Ectodermal cell (in vitro differentiated cells): ENCODE data around the gene CTSH.

Experiments used
- H3K27ac ChIP-seq: 2 replicates; pipeline ENCODE4 v1.7.0; 2013; ENCODE audit warnings: mild to moderate bottlenecking, low read depth, low read length; ENCODE audit not compliant: insufficient read depth, poor library complexity, severe bottlenecking
- H3K27me3 ChIP-seq: 2 replicates; pipeline ENCODE4 v1.7.0; 2013; ENCODE audit warnings: mild to moderate bottlenecking, low read length; ENCODE audit not compliant: insufficient read depth, control insufficient read depth, poor library complexity, severe bottlenecking
- H3K36me3 ChIP-seq: one replicate; pipeline ENCODE4 v1.7.0; 2013; ENCODE audit warnings: low read length; ENCODE audit not compliant: control insufficient read depth, insufficient read depth
- H3K4me1 ChIP-seq: one replicate; pipeline ENCODE4 v1.7.0; 2013; ENCODE audit warnings: low read length; ENCODE audit not compliant: control insufficient read depth, insufficient read depth
- H3K4me3 ChIP-seq: 2 replicates; pipeline ENCODE4 v1.7.0; 2013; ENCODE audit warnings: low read depth, low read length, control low read depth; ENCODE audit not compliant: insufficient read depth
- H3K9me3 ChIP-seq: 2 replicates; pipeline ENCODE4 v1.7.0; 2013; ENCODE audit warnings: mild to moderate bottlenecking, low read length, moderate library complexity; ENCODE audit not compliant: control insufficient read depth
- WGBS, 2 experiments: methylation state at CpG; one replicate each; pipeline ENCODE4 v1.1.7; 2013; ENCODE audit warnings: missing lambda C conversion rate in 2 of 2; 5-methylcytosine and 5-hydroxymethylcytosine counted together

Gene CTSH

DNA sequence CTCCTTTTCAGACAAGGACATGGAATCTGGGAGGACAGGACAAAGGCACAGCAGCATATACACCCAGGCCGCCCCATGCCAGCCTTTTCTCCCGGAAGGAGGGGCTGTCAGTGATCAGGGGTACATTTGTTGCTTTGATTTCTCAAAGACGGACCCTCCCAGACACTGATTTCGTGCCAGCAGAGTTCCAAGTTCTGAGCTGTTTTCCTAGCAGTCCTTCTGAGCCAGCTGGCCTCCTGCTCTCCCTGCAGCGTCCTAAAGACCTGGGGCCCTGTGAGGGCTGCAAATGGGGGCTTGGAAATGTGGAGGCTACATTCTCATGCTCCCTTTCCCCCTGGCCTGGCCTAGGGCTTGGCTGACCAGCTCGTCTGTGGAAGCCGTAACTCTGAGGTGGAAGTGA lies 22.3 kb downstream of the CTSH start:
- WGBS, 2 experiments = 86 to 89% methylated on average over 7 of the region's 7 CpGs
- no peaks in the 10 kb centered on the region for H3K27me3 ChIP-seq
- H3K36me3 ChIP-seq = peaks cover 22% of the 10 kb centered on the region
- H3K4me3 ChIP-seq = no peak overlapping the region
- H3K9me3 ChIP-seq = no peaks in the 10 kb centered on the region
- H3K27ac ChIP-seq = no peak overlapping the region
- no peaks in the 10 kb centered on the region for H3K4me1 ChIP-seq

DNA sequence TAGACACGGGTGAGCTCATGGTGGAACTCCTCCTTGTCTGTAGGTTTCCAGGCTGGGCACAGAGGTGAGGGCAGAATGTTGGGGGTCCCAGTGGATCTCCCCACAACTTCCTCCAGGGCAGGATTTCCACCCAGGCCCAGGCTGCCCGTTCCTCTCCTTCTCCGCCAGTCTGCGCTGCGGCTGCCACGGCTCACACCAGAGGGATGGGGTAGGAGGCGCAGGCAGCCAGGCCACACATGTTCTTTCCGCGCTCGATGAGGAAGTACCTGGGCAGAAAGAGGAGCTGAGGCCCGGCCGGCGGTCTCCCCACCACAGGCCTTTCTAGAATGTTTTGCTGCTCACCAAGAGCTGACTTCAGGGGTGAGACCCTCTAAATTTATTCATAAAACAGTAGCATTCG lies 22.9 kb downstream of the CTSH start:
- Histone ChIP-seq H3K36me3 (peaks cover 22% of the 10 kb centered on the region), H3K9me3 (no peaks in the 10 kb centered on the region), H3K4me1 (no peaks in the 10 kb centered on the region), H3K4me3 (no peak overlapping the region), H3K27me3 (no peaks in the 10 kb centered on the region), H3K27ac (no peak overlapping the region)
- WGBS, 2 experiments = 94 to 96% methylated on average over 14 of the region's 14 CpGs

DNA sequence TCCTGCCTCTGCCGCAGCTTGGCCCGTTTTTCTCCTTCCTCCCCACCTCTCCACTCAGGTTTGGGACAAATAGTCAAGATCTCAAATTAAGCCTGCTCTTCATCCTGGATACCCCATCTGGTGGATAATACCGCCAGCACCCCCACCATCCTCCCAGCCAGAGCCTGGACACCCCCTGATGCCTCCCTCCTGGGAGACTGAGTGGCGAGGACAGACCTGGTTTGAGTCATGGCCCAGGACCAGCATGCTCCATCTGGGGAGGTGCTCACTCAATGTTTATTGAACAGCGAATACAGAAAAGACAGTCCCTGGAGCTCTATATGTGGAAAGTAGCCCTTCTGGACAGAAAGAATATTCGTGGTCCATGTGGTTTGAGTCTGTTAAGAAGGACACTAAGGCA lies 23.3 kb downstream of the CTSH start:
- Histone ChIP-seq H3K27me3 (no peaks in the 10 kb centered on the region), H3K36me3 (peaks cover 22% of the 10 kb centered on the region), H3K4me3 (no peak overlapping the region), H3K27ac (no peak overlapping the region), H3K9me3 (no peaks in the 10 kb centered on the region), H3K4me1 (no peaks in the 10 kb centered on the region)
- WGBS, 2 experiments = 93 to 94% methylated on average over 6 of the region's 6 CpGs

DNA sequence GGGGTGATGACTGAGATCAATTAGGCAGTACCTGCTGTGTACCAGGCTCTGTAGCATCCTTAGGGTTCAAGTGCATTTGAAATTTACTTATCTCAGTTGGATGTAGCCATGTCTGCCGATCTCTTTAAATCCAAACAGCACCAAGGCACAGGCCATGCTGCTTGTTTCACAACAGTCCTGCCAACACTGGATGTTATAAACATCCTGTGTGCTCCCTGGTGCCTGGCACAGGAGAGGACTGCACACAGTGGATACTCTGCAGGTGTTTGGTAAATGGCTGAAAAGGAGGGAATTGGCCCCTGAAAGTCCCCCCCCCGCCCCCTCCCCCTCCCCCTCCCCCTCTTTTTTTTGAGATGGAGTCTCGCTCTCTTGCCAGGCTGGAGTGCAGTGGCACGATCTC lies 27.0 kb downstream of the CTSH start:
- 98 to 99% methylated on average over 3 of the region's 4 CpGs for WGBS, 2 experiments
- H3K27me3 ChIP-seq = no peaks in the 10 kb centered on the region
- H3K4me3 ChIP-seq = no peak overlapping the region
- H3K4me1 ChIP-seq = no peaks in the 10 kb centered on the region
- H3K36me3 ChIP-seq = peaks cover 27% of the 10 kb centered on the region
- no peaks in the 10 kb centered on the region for H3K9me3 ChIP-seq
- no peak overlapping the region for H3K27ac ChIP-seq

DNA sequence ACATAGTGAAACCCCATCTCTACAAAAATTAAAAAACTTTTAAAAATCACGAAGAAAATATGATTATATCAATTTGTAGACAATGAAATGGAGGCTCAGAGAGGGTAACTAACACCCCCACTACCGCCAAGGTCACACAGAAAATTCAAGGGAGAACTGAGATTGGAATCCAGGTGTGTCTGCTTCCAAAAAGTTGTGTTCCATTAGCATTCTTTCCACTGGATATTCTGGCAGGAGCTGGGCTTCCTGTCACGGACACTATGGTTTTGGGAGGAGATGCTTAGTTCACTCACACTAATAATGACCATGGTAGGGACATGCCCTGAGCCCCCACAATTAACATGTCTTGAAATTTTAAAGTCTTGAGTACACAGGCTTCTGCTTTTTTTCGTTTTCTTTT lies 28.8 kb downstream of the CTSH start:
- peaks cover 27% of the 10 kb centered on the region for H3K36me3 ChIP-seq

DNA sequence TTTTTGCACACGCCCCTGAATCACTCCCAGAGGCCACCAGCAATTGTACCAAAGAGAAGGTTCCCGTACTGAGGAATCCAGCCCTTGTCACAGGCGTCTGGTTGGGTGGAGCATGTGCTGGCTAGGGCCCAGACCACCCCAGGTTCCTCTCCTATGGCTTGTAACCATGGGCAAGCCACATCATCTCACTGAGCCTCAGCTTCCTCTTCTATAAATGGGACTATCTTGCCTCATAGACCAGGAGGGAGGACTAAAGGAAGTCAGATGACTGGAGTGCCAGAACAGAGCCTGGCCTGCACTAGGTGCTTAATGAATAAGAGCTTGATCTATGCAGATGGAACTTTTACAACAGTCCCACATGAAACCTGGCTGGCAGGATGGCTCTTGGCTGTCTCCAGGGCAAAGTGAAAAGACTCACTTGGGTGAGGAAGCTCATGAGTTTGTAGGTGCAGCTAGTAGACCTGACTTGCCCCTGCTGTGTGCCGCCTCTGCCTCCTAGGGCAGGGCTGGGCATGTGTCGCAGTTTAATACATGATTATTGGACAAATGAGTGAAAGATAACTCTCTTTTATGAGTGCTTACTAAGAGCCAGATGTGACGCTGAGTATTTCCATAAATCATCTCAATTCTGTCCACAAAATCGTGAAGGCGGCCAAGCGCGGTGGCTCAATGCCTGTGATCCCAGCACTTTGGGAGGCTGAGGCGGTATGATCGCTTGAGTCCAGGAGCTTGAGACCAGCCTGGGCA lies 29.3 kb downstream of the CTSH start:
- Histone ChIP-seq H3K9me3 (no peaks in the 10 kb centered on the region), H3K4me1 (no peaks in the 10 kb centered on the region), H3K27me3 (no peaks in the 10 kb centered on the region), H3K27ac (no peak overlapping the region), H3K4me3 (no peak overlapping the region), H3K36me3 (peaks cover 26% of the 10 kb centered on the region)
- 90 to 93% methylated on average over 12 of the region's 12 CpGs for WGBS, 2 experiments

More for the DNA sequence above, 28.8 kb downstream of the CTSH start:
- no peaks in the 10 kb centered on the region for H3K4me1 ChIP-seq
- H3K27ac ChIP-seq = no peak overlapping the region
- H3K4me3 ChIP-seq = no peak overlapping the region
- 95 to 97% methylated on average over 2 to 3 of the region's 4 CpGs for whole genome bisulfite sequencing, 2 experiments
- no peaks in the 10 kb centered on the region for H3K9me3 ChIP-seq
- H3K27me3 ChIP-seq = no peaks in the 10 kb centered on the region

DNA sequence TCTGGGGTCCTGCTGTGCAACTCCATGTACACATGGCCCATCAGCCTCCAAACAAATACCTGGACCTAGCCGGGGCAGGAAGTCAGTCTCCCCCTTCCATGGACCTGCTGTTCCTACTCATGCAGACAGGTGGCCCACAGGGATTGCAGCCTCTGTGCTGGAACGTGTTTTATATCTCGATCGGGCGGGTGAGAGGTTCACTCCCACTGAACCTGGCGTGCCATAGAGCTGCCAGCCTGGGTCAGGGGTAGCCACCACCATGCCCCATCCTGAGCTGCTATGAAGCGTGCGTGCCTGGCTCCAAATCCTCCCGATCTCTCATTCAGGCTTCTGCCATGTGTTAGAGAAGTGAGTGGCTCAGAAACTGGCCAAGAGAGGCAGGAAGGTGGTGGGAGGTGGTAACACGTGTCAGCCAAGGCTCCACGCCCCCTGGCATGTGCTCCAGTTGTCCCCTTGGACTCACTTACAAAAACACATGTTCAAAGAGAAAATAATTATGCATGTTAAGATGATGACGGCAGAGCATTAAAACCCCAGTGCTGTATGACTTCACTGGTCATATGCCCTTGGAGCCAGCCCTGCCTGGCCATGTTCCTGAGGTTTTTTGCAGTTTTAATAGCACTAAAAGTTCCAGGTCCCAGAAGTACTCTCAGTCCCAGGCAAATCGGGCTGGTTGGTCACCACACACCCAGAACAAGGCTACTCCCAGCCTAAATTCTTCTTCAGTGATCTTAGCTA lies 30.6 kb downstream of the CTSH start:
- WGBS, 2 experiments = 91 to 96% methylated on average over 13 of the region's 13 CpGs
- H3K27me3 ChIP-seq = no peaks in the 10 kb centered on the region
- peaks cover 22% of the 10 kb centered on the region for H3K36me3 ChIP-seq
- H3K4me3 ChIP-seq = no peak overlapping the region
- no peak overlapping the region for H3K27ac ChIP-seq
- H3K9me3 ChIP-seq = no peaks in the 10 kb centered on the region
- no peaks in the 10 kb centered on the region for H3K4me1 ChIP-seq

DNA sequence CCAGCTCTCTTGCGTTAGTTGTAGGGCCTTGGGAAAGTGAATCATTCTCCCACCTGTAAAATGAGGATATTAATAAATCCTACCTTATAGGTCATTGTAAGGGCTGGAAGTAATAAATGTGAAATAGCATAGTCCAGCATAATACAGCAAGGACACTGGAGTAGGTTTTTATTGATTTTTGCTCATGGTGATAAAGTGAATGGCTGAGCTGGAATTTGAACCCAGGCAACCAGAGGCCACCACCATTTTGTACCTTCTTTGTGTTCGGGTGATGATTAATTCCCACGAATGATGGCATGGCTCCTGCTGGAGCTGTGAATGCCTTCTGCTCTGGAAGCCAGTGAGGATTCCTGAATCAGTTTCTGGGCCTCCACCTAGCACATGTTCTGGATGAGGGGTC lies 31.8 kb downstream of the CTSH start:
- Histone ChIP-seq H3K27ac (no peak overlapping the region), H3K4me3 (no peak overlapping the region), H3K27me3 (no peaks in the 10 kb centered on the region), H3K36me3 (peaks cover 17% of the 10 kb centered on the region), H3K4me1 (no peaks in the 10 kb centered on the region), H3K9me3 (no peaks in the 10 kb centered on the region)
- WGBS, 2 experiments = 99 to 100% methylated on average over 2 to 3 of the region's 3 CpGs

DNA sequence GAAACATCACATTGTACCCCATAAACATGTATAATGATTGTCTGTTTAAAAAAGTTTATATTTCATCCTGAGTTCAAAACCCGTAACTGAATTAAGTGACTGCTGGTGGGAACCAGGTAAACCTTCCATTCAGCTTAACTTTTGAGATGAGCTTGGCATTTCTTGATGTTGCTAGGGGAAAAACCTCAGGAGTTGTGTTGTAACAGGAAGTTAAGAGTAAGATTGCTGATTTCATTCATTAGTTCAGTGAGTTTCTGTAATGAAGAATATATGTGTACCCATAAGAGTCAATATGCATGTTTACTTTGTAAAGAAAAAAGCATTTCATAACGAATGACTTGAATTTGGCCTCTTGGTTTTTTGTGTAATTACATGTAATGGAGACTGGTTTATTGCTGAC lies 32.5 kb downstream of the CTSH start:
- H3K4me3 ChIP-seq = no peak overlapping the region
- no peaks in the 10 kb centered on the region for H3K27me3 ChIP-seq
- H3K4me1 ChIP-seq = peaks cover 3% of the 10 kb centered on the region
- H3K36me3 ChIP-seq = peaks cover 17% of the 10 kb centered on the region
- WGBS, 2 experiments = 93 to 100% methylated on average over 2 of the region's 2 CpGs
- no peak overlapping the region for H3K27ac ChIP-seq
- H3K9me3 ChIP-seq = no peaks in the 10 kb centered on the region

DNA sequence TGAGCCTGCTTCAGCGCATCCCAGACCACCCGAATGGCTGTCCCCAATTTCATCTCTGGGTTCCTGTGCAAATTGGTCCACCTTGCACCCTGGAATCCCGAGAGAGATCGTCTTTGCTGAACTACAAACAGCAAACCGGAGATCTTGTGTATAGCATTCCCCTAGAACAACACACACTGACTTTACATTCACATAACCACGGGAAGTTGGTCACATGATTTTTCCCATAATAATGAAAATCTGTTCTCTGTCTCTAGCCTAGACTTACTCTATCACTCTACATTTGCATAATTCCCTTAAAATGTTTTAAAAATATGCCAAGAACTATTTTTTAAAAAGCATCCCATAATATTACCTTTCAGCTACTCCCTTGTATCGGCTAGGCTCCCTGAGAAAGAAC lies 34.6 kb downstream of the CTSH start:
- no peak overlapping the region for H3K27ac ChIP-seq
- H3K27me3 ChIP-seq = no peaks in the 10 kb centered on the region
- H3K36me3 ChIP-seq = peaks cover 21% of the 10 kb centered on the region
- H3K4me1 ChIP-seq = peaks cover 3% of the 10 kb centered on the region
- 93 to 94% methylated on average over 7 of the region's 7 CpGs for WGBS, 2 experiments
- no peak overlapping the region for H3K4me3 ChIP-seq
- H3K9me3 ChIP-seq = no peaks in the 10 kb centered on the region
